GM18511 (cell line): ENCODE measurements around the gene MCAM.
A peak's percentile ranks its signal among the peaks of the same experiment; 100 is the strongest.

Source experiments
- ATAC-seq: cut with Tn5 transposase; IDR thresholded peaks from one replicate; pipeline ENCODE4 v1.9.1; 2021; ENCODE audit warnings: mild to moderate bottlenecking, moderate library complexity; ENCODE audit not compliant: unreplicated experiment

MCAM gene

DNA sequence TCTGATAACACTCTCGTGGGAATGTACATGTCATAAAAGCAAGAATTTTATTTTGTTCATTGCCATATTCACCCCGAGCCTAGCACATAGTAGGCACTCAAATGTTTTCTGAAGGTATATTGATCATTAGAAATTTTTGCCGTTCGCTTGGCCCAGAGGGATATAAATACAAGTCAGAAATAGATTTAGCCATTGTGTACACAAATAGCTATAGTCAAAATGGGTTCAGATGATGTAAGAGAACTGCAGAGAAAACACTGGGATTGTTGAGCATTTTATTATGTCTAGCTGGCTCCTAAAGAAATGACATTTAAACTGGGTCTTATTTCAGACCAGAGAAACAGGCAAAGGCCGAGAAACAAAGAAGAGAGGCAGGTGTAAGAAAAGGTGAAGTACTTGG lies 49.3 kb downstream of the MCAM start:
- no peak for ATAC-seq

DNA sequence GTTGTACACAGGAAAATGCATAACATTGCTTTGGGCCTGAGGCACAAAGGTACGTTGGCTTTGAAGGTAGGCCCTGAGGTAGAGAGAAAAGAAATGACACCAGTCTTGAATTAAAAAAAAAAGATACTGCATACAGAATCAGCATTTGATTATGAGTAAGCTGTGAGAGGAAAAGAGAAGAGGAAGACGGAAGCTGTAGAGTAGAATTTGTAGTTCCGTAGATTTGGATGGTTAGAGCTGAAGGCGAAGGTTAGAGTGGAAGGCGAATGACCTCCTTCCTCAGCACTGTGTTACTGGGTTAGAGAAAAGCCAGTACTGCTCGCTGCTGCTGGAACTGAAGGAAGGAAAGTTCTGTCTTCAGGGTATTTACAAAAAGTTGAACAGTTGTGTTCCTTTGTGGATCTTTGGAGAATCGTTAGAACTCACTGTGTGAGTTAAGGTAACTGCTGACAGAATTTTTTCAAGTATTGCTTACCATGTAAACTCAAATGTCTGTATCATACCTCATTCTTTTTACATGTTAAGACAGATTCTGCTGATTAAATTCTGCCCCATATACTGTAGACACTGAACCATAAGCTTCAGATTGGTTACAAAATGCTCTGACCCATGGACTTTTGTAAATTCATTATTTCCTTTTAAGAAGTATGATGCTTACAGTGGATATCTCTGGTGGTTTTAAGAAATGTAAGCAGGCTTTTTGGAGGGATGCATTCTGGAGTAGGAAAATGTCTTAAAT lies 50.2 kb downstream of the MCAM start:
- no peak for ATAC-seq

DNA sequence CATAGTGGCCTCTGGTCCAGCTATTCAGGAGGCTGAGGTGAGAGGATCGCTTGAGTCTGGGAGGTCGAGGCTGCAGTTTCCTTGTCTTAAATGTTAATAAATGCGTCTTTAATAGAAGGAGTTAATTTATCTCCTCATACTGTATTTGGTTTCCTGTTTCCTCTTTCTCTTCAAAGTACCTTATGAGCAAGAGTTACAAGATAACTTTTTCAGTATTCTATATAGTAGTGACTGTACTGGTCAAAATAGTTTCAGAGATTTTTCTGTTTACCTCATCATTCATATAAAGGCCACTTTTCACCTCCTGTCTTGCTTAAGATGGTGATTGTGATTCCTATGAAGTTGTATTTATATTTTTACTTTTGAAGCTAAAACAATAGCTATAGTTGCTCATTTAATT lies 50.9 kb downstream of the MCAM start:
- no peak for ATAC-seq

DNA sequence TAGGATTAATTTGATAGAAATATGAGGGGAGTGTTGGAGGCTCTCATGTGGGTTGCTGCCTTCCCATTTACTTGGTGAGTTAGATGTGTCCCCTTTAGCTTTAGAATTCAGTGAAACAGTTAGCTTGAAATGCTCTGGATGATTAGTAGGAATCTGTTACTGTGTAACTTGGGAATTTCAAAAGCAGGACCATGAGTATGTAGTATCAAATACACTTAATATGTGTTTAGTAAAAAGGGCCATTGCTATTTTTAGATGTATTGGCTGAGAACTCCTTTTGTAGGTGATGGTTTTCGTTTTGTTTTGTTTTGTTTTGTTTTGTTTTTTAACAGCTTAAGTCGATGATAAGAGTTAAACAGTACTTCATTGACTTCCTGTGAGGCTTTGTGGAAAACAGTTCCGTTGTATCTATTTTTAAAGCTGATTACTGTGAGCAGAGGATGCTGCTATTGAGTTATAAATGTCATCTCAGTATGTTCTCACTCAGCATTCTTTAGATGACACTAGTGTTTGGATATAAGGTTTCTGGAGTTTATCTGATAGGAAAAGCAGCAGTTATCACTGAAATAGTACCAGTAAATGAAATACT lies 53.5 kb downstream of the MCAM start:
- no peak for ATAC-seq

DNA sequence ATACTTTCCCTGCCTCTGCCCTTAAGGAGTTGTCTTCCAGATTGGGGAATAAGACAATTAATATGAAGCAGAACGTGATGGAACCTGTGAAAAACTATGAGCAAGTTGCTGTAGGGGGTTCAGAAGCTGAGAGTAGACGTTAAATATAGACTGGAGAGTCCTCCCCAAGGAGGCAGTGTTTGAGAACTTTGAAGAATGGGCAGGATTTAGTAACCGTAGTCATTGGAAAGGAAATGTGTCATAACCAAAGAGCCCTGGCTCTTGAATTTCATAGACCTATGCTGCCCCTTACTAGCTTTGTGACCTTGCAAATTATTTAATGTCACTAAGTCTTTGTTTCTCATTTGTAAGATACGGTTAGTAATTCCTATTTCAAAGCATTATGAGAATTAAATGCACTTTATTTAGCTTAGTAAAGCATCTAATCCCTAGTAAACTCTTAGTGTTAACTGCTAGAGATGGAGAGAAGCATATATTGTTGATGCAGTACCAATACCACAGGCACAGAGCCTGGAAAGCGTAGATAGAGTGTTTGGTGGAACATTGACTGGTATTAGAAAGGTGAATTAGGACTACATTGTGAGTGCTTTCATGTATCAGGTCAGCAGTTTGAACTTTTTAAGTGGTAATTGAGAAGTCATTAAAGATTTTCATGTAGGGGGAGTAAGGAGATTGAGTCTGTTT lies 54.1 kb downstream of the MCAM start:
- ATAC-seq, result peak; percentile 36

DNA sequence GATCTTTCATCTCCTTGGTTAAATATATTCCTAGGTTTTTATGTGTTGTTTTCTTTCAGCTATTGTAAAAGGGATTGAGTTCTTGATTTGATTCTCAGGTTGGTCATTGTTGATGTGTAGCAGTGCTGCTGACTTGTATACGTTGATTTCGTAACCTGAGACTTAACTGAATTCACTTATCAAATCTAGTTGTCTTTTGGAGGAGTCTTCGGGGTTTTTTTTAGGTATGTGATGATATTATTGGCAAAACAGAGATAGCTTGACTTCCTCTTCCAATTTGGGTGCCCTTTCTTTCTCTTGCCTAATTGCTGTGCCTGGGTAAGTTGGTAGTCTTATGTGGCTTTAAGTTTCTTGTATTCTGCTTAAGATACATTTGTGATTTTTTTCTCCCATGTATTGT lies 57.9 kb downstream of the MCAM start:
- ATAC-seq, result no peak
